HepG2 (cell line): ENCODE data around the gene OR4E1. TPM values are rescaled to one million over a fixed set of nuclear protein-coding genes. Genes with fewer than 3 reads are reported as not detected.

Source experiments
- ATAC-seq: fragments of 200-7000 bp; cut with Tn5 transposase; 3 replicates; pipeline ENCODE4 v1.9.1; 2020; ENCODE audit warnings: mild to moderate bottlenecking, moderate library complexity
- BruUV-seq: library from RNA; stranded (reverse); fragments of 400-500 nt; replicated peaks from 2 replicates; lab custom pipeline; 2021; lab: Mats Ljungman, UMichigan
- CTCF ChIA-PET: fragments of 300-600 bp; formaldehyde crosslinking; extraction: SDS; loops from one replicate; lab custom pipeline; 2021; ENCODE audit warnings: low total read pairs, inconsistent platforms, low intra/inter-chr PET ratio; lab: Yijun Ruan, JAX
- POLR2A ChIA-PET: fragments of 350-600 bp; sonication (Branson Sonifier 250); formaldehyde crosslinking; loops from one replicate; lab custom pipeline; 2020; ENCODE audit warnings: antibody characterized with exemption, inconsistent platforms; lab: Yijun Ruan, JAX
- DNase-seq: peaks from one replicate; pipeline ENCODE4 v3.0.0-alpha.2; 2015; ENCODE audit warnings: low spot score
- FAIRE-seq: peaks from 3 replicates; lab custom pipeline; 2011; peaks lifted over from hg19 to GRCh38; lab: Jason Lieb, UNC
- H2AFZ ChIP-seq: one replicate; pipeline ENCODE4 v1.6.1; 2011; ENCODE audit warnings: low read length, inconsistent platforms
- H3K27ac ChIP-seq: fragments of 300-600 bp; 3 replicates; pipeline ENCODE4 v1.8.0; 2011; ENCODE audit warnings: mixed run types, mild to moderate bottlenecking, mixed read lengths, low read length, inconsistent platforms; ENCODE audit not compliant: insufficient read depth; ENCODE audit errors: extremely low read length
- H3K27me3 ChIP-seq, 2 experiments: fragments of 200-600 bp in 1 of 2; 2 replicates in 1 of 2; 3 replicates in 1 of 2; pipeline versions ENCODE4 v1.6.0 to v1.8.0; 2011; ENCODE audit warnings: low read length in 2 of 2, mild to moderate bottlenecking in 2 of 2, moderate library complexity in 2 of 2, inconsistent platforms in 1 of 2; ENCODE audit not compliant: insufficient read depth in 2 of 2, control insufficient read depth in 1 of 2
- H3K36me3 ChIP-seq, 2 experiments: fragments of 200-600 bp in 1 of 2; replicated peaks in 1 of 2; 2 replicates in 1 of 2; 3 replicates in 1 of 2; pipeline versions ENCODE4 v1.5.1 to v1.8.0; 2011; ENCODE audit warnings: low read length in 2 of 2, inconsistent platforms in 1 of 2; ENCODE audit not compliant: insufficient read depth in 2 of 2, control insufficient read depth in 1 of 2
- H3K4me1 ChIP-seq: 2 replicates; pipeline ENCODE4 v1.5.1; 2012; ENCODE audit warnings: low read length, inconsistent platforms; ENCODE audit not compliant: insufficient read depth
- H3K4me2 ChIP-seq: 2 replicates; pipeline ENCODE4 v1.6.0; 2011; ENCODE audit warnings: low read depth, low read length, inconsistent platforms
- H3K4me3 ChIP-seq, 3 experiments: fragments of 200-600 bp in 1 of 3; sonication (generic), shearing (Covaris generic) in 1 of 3; replicated peaks in 1 of 3; 2 replicates each; pipeline ENCODE4 v1.5.1; 2011 to 2016; ENCODE audit warnings: low read length in 3 of 3, inconsistent platforms in 2 of 3, low read depth in 2 of 3, mild to moderate bottlenecking in 2 of 3, control low read depth in 1 of 3, mixed read lengths in 1 of 3; ENCODE audit not compliant: insufficient read depth in 1 of 3
- H3K79me2 ChIP-seq: one replicate; pipeline ENCODE4 v1.6.1; 2011; ENCODE audit warnings: low read length, inconsistent platforms; ENCODE audit not compliant: insufficient read depth
- H3K9ac ChIP-seq: 2 replicates; pipeline ENCODE4 v1.6.0; 2011; ENCODE audit warnings: mild to moderate bottlenecking, low read depth, low read length, inconsistent platforms; ENCODE audit not compliant: insufficient read depth
- H3K9me3 ChIP-seq: 2 replicates; pipeline ENCODE4 v1.5.1; 2012; ENCODE audit warnings: mild to moderate bottlenecking, low read length
- H4K20me1 ChIP-seq: 2 replicates; pipeline ENCODE4 v1.6.0; 2011; ENCODE audit warnings: inconsistent platforms, mild to moderate bottlenecking, low read length, moderate library complexity; ENCODE audit not compliant: insufficient read depth
- ATF7 ChIP-seq, 2 experiments: fragments of 450-650 bp in 1 of 2; sonication (generic) in 1 of 2; formaldehyde crosslinking in 1 of 2; IDR thresholded peaks; 2 replicates each; pipeline versions ENCODE4 v1.4.0 to v1.6.1; 2016 to 2020; ENCODE audit warnings: antibody characterized with exemption in 1 of 2, mild to moderate bottlenecking in 1 of 2, missing genetic modification reagents in 1 of 2
- ATRX ChIP-seq: sonication (generic); formaldehyde crosslinking; IDR thresholded peaks from 2 replicates; pipeline ENCODE4 v1.4.0; 2020; ENCODE audit warnings: missing genetic modification reagents, borderline replicate concordance
- CENPBD1 ChIP-seq: sonication (generic); formaldehyde crosslinking; IDR thresholded peaks from 2 replicates; pipeline ENCODE4 v1.8.0; 2022; ENCODE audit warnings: missing genetic modification reagents, low read depth, mild to moderate bottlenecking, borderline replicate concordance
- CENPT ChIP-seq: sonication (generic); formaldehyde crosslinking; IDR thresholded peaks from 2 replicates; pipeline ENCODE4 v1.8.0; 2022; ENCODE audit warnings: low read depth, mild to moderate bottlenecking, moderate library complexity, missing genetic modification reagents
- GATA4 ChIP-seq: sonication (generic); IDR thresholded peaks from 2 replicates; pipeline ENCODE4 v1.6.1; 2016; ENCODE audit warnings: antibody characterized with exemption, low read depth, borderline replicate concordance
- MLXIP ChIP-seq: sonication (generic); formaldehyde crosslinking; IDR thresholded peaks from 2 replicates; pipeline ENCODE4 v1.9.0; 2021; ENCODE audit warnings: missing genetic modification reagents, borderline replicate concordance
- THAP7 ChIP-seq: sonication (generic); formaldehyde crosslinking; IDR thresholded peaks from 2 replicates; pipeline ENCODE4 v1.8.1; 2023; ENCODE audit warnings: mild to moderate bottlenecking, missing genetic modification reagents
- THAP9 ChIP-seq: sonication (generic); formaldehyde crosslinking; IDR thresholded peaks from 2 replicates; pipeline ENCODE4; 2020; ENCODE audit warnings: missing genetic modification reagents, mild to moderate bottlenecking, borderline replicate concordance
- ZNF543 ChIP-seq: sonication (generic); formaldehyde crosslinking; IDR thresholded peaks from 2 replicates; pipeline ENCODE4 v1.4.0; 2020; ENCODE audit warnings: mild to moderate bottlenecking, missing genetic modification reagents
- ZNF557 ChIP-seq: sonication (generic); formaldehyde crosslinking; IDR thresholded peaks from 2 replicates; pipeline ENCODE4 v1.4.0; 2020; ENCODE audit warnings: missing genetic modification reagents
- WGBS: methylation state at CpG from one replicate; pipeline ENCODE4 v1.1.6; 2017; ENCODE audit warnings: low lambda C conversion rate; 5-methylcytosine and 5-hydroxymethylcytosine counted together
- in situ Hi-C: cut with HindIII; loops from 2 replicates; pipeline ENCODE4 v1.10.0; 2017; ENCODE audit warnings: low pct_unique_long_range_greater_than_20kb; ENCODE audit not compliant: extremely low pct_ligation_motif_present
- intact Hi-C: fragments of 100-400 bp; cut with micrococcal nuclease; formaldehyde crosslinking; loops from one replicate; pipeline ENCODE4 v1.10.0; 2022; ENCODE audit not compliant: unreplicated experiment
- polyA plus RNA-seq, 8 experiments: library from polyadenylated mRNA; depleted of rRNA in 3 of 8; stranded (reverse) in 7 of 8; unstranded in 1 of 8; fragments of >200 nt; fragmentation: Illumina TruSeq in 4 of 8; extraction: Trizol in 4 of 8; gene quantifications; 2 replicates each; pipeline versions ENCODE4 v1.2.1 to v1.2.3, GENCODE V29; 2011 to 2016; ENCODE audit warnings: low read depth in 4 of 8, missing spikeins in 1 of 8, mixed read lengths in 1 of 8; ENCODE audit not compliant: insufficient read depth in 1 of 8
- total RNA-seq, 5 experiments: library from RNA; depleted of rRNA; stranded (reverse); fragments of >200 nt; fragmentation: Illumina TruSeq; extraction: Trizol; gene quantifications; 2 replicates each; pipeline ENCODE4 v1.2.3, GENCODE V29; 2016; ENCODE audit warnings: low read depth in 1 of 5

The OR4E1 gene
- total and polyA plus RNA-seq, 2 of the 13 experiments (the other 11 are each of a cell fraction or from before 2014, with no cell fraction given): not detected

- FAIRE-seq (no peak), ATAC-seq (no peak), DNase-seq (no peak)
- Histone ChIP-seq H3K9ac (no peak within 1 kb of the TSS), H3K4me1 (no peaks in the 10 kb centered on the region), H3K27me3 (no peaks in the 10 kb centered on the region; a peak in 1 of 5 replicates), H3K9me3 (no peaks in the 10 kb centered on the region), H3K4me2 (no peak within 1 kb of the TSS), H4K20me1 (no peaks in the 10 kb centered on the region), H3K27ac (no peak within 1 kb of the TSS), H3K4me3 (no peak within 1 kb of the TSS), H2AFZ (no peak within 1 kb of the TSS), H3K79me2 (no peaks in the 10 kb centered on the region), H3K36me3 (no peaks in the 10 kb centered on the region)
- intact Hi-C loops (no loop called here), in situ Hi-C loops (no loop called here)
- ChIA-PET POLR2A (no interaction called here), CTCF (no interaction called here)
- TF ChIP-seq THAP7 (CRISPR knock-in tag) (no peak), MLXIP (no peak), GATA4 (no peak), ZNF543 (CRISPR knock-in tag) (no peak), ATRX (CRISPR knock-in tag) (no peak), ATF7 (IDR thresholded peaks at IDR 0.05) (no peak), ATF7 (CRISPR knock-in tag; IDR thresholded peaks at IDR 0.05) (no peak), CENPBD1 (no peak), THAP9 (CRISPR knock-in tag) (no peak), ZNF557 (CRISPR knock-in tag) (no peak), CENPT (no peak)
- no TSS peak for BruUV-seq
- 0% methylated on average over 2 of the region's 2 CpGs for WGBS
These were observed 20.2 kb downstream of the OR4E1 start, which contains the start of gene OR4E2 for GRCh38 chr14:21653331-21653885. OR4E2 (plus strand) TSS chr14:21653835; CDS start chr14:21665083, 11,248 bp downstream.
